Kidney epithelial cell (primary cell): ENCODE measurements around the gene IRF2BP2. TPM values are rescaled to one million over a fixed set of nuclear protein-coding genes. Genes with fewer than 3 reads are reported as not detected.
A peak's percentile ranks its signal among the peaks of the same experiment; 100 is the strongest.

ENCODE experiments used
- DNase-seq: peaks from one replicate; pipeline ENCODE4 v3.0.0-alpha.2; 2010; ENCODE audit warnings: low read depth
- H3K27me3 ChIP-seq: 2 replicates; pipeline ENCODE4 v1.6.0; 2011; ENCODE audit warnings: low read length; ENCODE audit not compliant: control insufficient read depth, insufficient read depth
- H3K36me3 ChIP-seq: 2 replicates; pipeline ENCODE4 v1.5.1; 2011; ENCODE audit warnings: low read length; ENCODE audit not compliant: control insufficient read depth, insufficient read depth
- H3K4me3 ChIP-seq: 2 replicates; pipeline ENCODE4 v1.5.1; 2011; ENCODE audit warnings: low read depth, mild to moderate bottlenecking, control low read depth, low read length
- CTCF ChIP-seq: IDR thresholded peaks from 2 replicates; pipeline ENCODE4 v1.5.1; 2011; ENCODE audit warnings: mild to moderate bottlenecking, moderate library complexity, low read length, control low read depth, inconsistent platforms; ENCODE audit not compliant: insufficient read depth, poor library complexity, severe bottlenecking
- total RNA-seq: library from RNA; depleted of rRNA; stranded (reverse); fragments of >200 nt; gene quantifications from 2 replicates; pipeline ENCODE4 v1.2.3, GENCODE V29; 2015

The IRF2BP2 gene
- total RNA-seq: 85.5 and 88.5 TPM in 2 replicates

GRCh38 chr1:234610061-234610665, at the start of gene IRF2BP2:
IRF2BP2 (minus strand) TSS chr1:234610178; CDS start chr1:234609494, 684 bp downstream.
- Histone ChIP-seq H3K27me3 (no peaks in the 10 kb centered on the region), H3K36me3 (peaks cover 5% of the 10 kb centered on the region), H3K4me3 (peak within 1 kb of the TSS; percentile 79)
- TF ChIP-seq CTCF: no peak
- no peak for DNase-seq

- Histone ChIP-seq H3K36me3 (no peaks in the 10 kb centered on the region), H3K4me3 (no peak overlapping the region), H3K27me3 (no peaks in the 10 kb centered on the region)
- no peak for DNase-seq
- TF ChIP-seq CTCF: no peak
Measured at GRCh38 chr1:234659538-234659937, 49.6 kb upstream of the IRF2BP2 start.

DNA sequence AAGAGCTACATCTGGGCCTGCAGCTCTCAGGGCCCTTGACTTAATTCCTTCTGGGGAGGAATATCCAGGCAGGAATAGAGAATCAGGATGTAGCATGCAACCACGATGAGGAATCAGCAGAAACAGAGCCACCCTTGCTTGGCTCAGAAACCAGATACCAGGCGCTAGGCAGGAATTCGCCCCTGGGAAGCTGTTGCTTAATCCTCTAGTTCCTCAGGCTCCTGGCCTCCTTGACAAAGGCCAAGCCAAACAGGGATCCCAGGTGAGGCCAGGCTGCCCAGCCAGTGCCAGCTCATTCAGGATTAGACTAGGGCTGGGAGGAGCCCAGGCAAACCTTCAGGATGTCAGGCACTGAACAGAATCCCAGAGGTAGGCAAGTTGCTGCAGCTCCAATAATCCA, 48.2 kb upstream of the IRF2BP2 start:
- peak; percentile 34 for DNase-seq
- no peak for TF ChIP-seq CTCF
- Histone ChIP-seq H3K36me3 (no peaks in the 10 kb centered on the region), H3K4me3 (no peak overlapping the region), H3K27me3 (no peaks in the 10 kb centered on the region)

GRCh38 chr1:234656944-234657654, 47.1 kb upstream of the IRF2BP2 start:
- H3K27me3 ChIP-seq: no peaks in the 10 kb centered on the region
- no peak for TF ChIP-seq CTCF
- no peak overlapping the region for H3K4me3 ChIP-seq
- peak; percentile 90 for DNase-seq
- no peaks in the 10 kb centered on the region for H3K36me3 ChIP-seq

DNA sequence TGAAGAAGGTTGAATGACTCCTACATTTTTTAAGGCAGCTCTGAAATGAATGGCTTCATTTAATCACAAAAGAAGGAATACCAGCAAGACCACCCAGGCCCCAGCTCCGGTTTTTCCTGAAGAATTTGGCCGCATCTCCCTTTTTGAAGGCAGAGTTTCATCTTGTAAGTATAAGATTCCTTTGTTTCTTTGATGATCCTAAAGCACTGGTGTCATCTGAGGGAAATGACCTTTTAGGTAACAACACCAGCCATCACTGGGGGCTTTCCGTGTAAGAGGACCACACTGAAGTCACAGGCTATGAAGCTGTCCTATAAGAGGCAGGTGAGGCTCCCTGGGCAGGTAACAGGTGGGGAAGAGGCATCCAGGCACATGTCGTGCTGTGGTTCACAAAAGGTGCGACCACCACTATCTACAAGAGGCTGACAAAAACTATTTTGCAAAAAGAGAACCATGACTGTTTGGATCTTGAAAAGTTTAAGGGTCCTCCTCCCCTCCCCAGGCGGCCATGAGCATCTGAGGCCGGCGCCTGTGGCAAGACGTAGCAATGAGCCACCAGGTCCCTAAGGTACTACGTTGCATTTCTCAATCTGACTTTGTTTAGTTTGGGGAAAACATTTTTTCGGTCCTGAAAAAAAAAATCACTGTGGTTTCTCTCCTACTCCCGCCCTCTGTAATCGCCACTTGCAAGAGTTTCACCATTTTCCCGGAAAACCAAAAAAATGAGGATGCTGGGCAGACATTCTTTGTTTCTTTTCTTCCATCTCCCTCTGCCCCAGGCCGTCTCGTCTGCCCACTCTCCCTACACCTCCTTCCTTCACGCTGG, 46.3 kb upstream of the IRF2BP2 start:
- no peak for TF ChIP-seq CTCF
- Histone ChIP-seq H3K36me3 (no peaks in the 10 kb centered on the region), H3K4me3 (no peak overlapping the region), H3K27me3 (no peaks in the 10 kb centered on the region)
- DNase-seq: no peak
